ENCODE data around the gene MFSD1.

MFSD1 gene

DNA sequence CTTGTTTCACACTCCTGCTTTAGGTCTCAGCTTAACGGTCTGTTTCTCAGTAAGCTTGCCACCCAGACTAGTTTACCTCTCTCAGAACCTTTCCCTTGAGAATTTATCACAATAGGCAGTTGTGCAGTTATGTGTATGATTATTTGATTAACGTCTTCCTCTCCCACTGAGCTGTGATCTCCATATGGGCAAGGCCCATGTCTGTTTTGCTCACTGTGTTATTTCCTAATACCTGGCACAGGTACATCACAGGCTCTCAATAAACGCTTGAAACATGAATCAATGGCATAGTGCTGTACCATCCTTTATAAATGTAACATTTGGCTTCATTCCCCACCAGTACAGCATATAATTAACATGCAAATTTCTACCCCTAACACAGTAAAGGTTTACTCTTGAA lies 40.5 kb upstream of the MFSD1 start:
- Histone ChIP-seq H3K4me2 (ENCODE audit: low read length) (no peak overlapping the region), H3K27me3 (ENCODE audit: insufficient read depth, low read length) (no peaks in the 10 kb centered on the region), H3K9me2 (ENCODE audit: low read depth, low read length) (no peaks in the 10 kb centered on the region), H3K9me3 (ENCODE audit: low read length) (no peaks in the 10 kb centered on the region), H3K79me2 (ENCODE audit: insufficient read depth, low read length) (no peaks in the 10 kb centered on the region), H3K9ac (ENCODE audit: low read length) (no peak overlapping the region), H2AFZ (ENCODE audit: low read length) (no peak overlapping the region), H3K27ac (ENCODE audit: low read depth, low read length, poor library complexity, severe bottlenecking) (no peak overlapping the region), H3K4me1 (ENCODE audit: insufficient read depth, low read length, severe bottlenecking) (no peaks in the 10 kb centered on the region), H3K4me3 (ENCODE audit: low read depth, low read length, poor library complexity, severe bottlenecking) (no peak overlapping the region), H3K36me3 (ENCODE audit: insufficient read depth, low read length) (no peaks in the 10 kb centered on the region), H3F3A (ENCODE audit: insufficient read depth, low read length) (no peaks in the 10 kb centered on the region), H4K20me1 (ENCODE audit: insufficient read depth, low read length) (no peaks in the 10 kb centered on the region)
- TF ChIP-seq EZH2 (IDR thresholded peaks at IDR 0.05; ENCODE audit: borderline replicate concordance, low read length) (no peak), CTCF (IDR thresholded peaks at IDR 0.05; ENCODE audit: low read length) (no peak)

DNA sequence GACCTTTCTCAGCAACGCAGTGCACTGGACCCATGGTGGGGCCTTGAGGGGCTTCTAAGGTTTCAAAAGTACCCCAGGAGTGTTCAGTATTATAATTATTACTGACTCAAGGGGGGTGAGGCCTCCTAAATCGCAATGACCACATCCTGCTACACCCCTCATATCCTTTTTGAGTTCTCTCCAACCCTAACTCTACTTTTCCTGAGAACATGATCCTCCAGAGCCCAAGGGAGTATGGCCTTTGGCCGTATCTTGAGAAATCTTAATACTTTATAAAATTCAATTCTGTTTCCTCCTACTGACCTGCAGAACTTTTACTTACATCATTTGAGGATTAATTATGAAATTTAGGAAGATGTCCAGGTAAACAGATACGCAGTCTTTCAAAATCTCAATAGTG lies 39.2 kb upstream of the MFSD1 start:
- no peak overlapping the region for H3K4me2 ChIP-seq (ENCODE audit: low read length)
- H4K20me1 ChIP-seq (ENCODE audit: insufficient read depth, low read length), result no peaks in the 10 kb centered on the region
- H3K9ac ChIP-seq (ENCODE audit: low read length), result no peak overlapping the region
- no peaks in the 10 kb centered on the region for H3K79me2 ChIP-seq (ENCODE audit: insufficient read depth, low read length)
- no peaks in the 10 kb centered on the region for H3K4me1 ChIP-seq (ENCODE audit: insufficient read depth, low read length, severe bottlenecking)
- H3K36me3 ChIP-seq (ENCODE audit: insufficient read depth, low read length), result no peaks in the 10 kb centered on the region
- no peak overlapping the region for H2AFZ ChIP-seq (ENCODE audit: low read length)
- no peaks in the 10 kb centered on the region for H3K27me3 ChIP-seq (ENCODE audit: insufficient read depth, low read length)
- no peaks in the 10 kb centered on the region for H3K9me2 ChIP-seq (ENCODE audit: low read depth, low read length)
- no peak for TF ChIP-seq CTCF (IDR thresholded peaks at IDR 0.05; ENCODE audit: low read length)
- no peak for TF ChIP-seq EZH2 (IDR thresholded peaks at IDR 0.05; ENCODE audit: borderline replicate concordance, low read length)
- no peak overlapping the region for H3K27ac ChIP-seq (ENCODE audit: low read depth, low read length, poor library complexity, severe bottlenecking)
- H3K9me3 ChIP-seq (ENCODE audit: low read length), result no peaks in the 10 kb centered on the region
- no peak overlapping the region for H3K4me3 ChIP-seq (ENCODE audit: low read depth, low read length, poor library complexity, severe bottlenecking)
- H3F3A ChIP-seq (ENCODE audit: insufficient read depth, low read length), result no peaks in the 10 kb centered on the region

DNA sequence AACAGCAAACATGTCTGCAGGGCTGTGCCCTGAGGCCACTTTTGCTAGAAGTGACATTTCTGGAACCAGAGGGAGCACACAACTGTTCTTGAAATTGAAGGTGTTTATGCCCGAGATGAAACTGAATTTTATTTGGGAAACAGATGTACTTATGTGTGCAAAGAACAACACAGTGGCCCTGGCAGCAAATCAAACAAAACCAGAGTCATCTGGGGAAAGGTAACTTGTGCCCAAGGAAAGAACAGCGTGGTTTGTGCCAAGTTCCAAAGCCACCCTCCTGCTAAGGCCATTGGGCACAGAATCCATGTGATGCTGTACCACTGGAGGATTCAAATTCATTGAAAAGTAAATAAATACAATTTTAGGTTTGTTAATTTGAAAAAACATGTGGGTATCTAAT lies 38.4 kb upstream of the MFSD1 start:
- Histone ChIP-seq H3F3A (ENCODE audit: insufficient read depth, low read length) (no peaks in the 10 kb centered on the region), H4K20me1 (ENCODE audit: insufficient read depth, low read length) (no peaks in the 10 kb centered on the region), H2AFZ (ENCODE audit: low read length) (no peak overlapping the region), H3K27me3 (ENCODE audit: insufficient read depth, low read length) (no peaks in the 10 kb centered on the region), H3K4me3 (ENCODE audit: low read depth, low read length, poor library complexity, severe bottlenecking) (no peak overlapping the region), H3K36me3 (ENCODE audit: insufficient read depth, low read length) (no peaks in the 10 kb centered on the region), H3K9me2 (ENCODE audit: low read depth, low read length) (no peaks in the 10 kb centered on the region), H3K4me1 (ENCODE audit: insufficient read depth, low read length, severe bottlenecking) (no peaks in the 10 kb centered on the region), H3K79me2 (ENCODE audit: insufficient read depth, low read length) (no peaks in the 10 kb centered on the region), H3K27ac (ENCODE audit: low read depth, low read length, poor library complexity, severe bottlenecking) (no peak overlapping the region), H3K9ac (ENCODE audit: low read length) (no peak overlapping the region), H3K9me3 (ENCODE audit: low read length) (no peaks in the 10 kb centered on the region), H3K4me2 (ENCODE audit: low read length) (no peak overlapping the region)
- no peak for TF ChIP-seq CTCF (IDR thresholded peaks at IDR 0.05; ENCODE audit: low read length)
- no peak for TF ChIP-seq EZH2 (IDR thresholded peaks at IDR 0.05; ENCODE audit: borderline replicate concordance, low read length)

Measured in OCI-LY1 (cell line).